ENCODE results near the gene NTSR2.

Gene NTSR2

GRCh38 chr2:11652553-11652952, 17.4 kb downstream of the NTSR2 start:
- Histone ChIP-seq H3K18ac (ENCODE audit: low read depth in 1 of 2, low read length in 2 of 2) (no peak overlapping the region), H3K4me3 (ENCODE audit: insufficient read depth in 1 of 2, low read depth in 1 of 2, low read length in 2 of 2) (no peak overlapping the region), H3K27ac (ENCODE audit: low read length, poor library complexity, severe bottlenecking) (no peak overlapping the region), H2BK120ac (ENCODE audit: low read depth, low read length) (no peak overlapping the region), H3K4me1 (ENCODE audit: control insufficient read depth, insufficient read depth, low read depth, low read length) (no peaks in the 10 kb centered on the region), H2BK12ac (ENCODE audit: low read length in 2 of 2) (no peak overlapping the region), H3K4ac (ENCODE audit: low read depth in 1 of 2, low read length in 2 of 2) (no peak overlapping the region), H4K8ac (ENCODE audit: low read length) (no peak overlapping the region), H2BK15ac (ENCODE audit: low read depth, poor library complexity, severe bottlenecking) (no peak overlapping the region), H3K9me3 (ENCODE audit: control insufficient read depth, low read length) (no peaks in the 10 kb centered on the region), H2AK5ac (ENCODE audit: low read length, severe bottlenecking) (no peak overlapping the region), H3K14ac (ENCODE audit: low read length in 2 of 2) (no peak overlapping the region), H3K4me2 (ENCODE audit: low read length, poor library complexity, severe bottlenecking) (no peak overlapping the region), H3K9ac (ENCODE audit: low read length) (no peak overlapping the region), H4K91ac (ENCODE audit: low read length) (no peak overlapping the region), H3K27me3 (ENCODE audit: control insufficient read depth in 1 of 2, insufficient read depth in 1 of 2, low read length in 2 of 2) (peaks cover 47 to 60% of the 10 kb centered on the region in 2 experiments), H3K79me1 (replicated peaks; ENCODE audit: low read length, poor library complexity, severe bottlenecking) (no peaks in the 10 kb centered on the region), H3K23ac (ENCODE audit: low read length in 2 of 2) (no peak overlapping the region), H2AFZ (ENCODE audit: low read depth, low read length) (no peak overlapping the region), H2BK5ac (ENCODE audit: low read depth, low read length, poor library complexity, severe bottlenecking) (no peak overlapping the region), H3K36me3 (ENCODE audit: control insufficient read depth in 1 of 2, insufficient read depth in 2 of 2, low read depth in 1 of 2, low read length in 2 of 2) (no peaks in the 10 kb centered on the region)
- DNase-seq = no peak
- WGBS = 76% methylated on average over 2 of the region's 3 CpGs

- no peak overlapping the region for H3K4me2 ChIP-seq (ENCODE audit: low read length, poor library complexity, severe bottlenecking)
- H3K4me3 ChIP-seq (ENCODE audit: insufficient read depth in 1 of 2, low read depth in 1 of 2, low read length in 2 of 2) = no peak overlapping the region
- H2BK120ac ChIP-seq (ENCODE audit: low read depth, low read length) = no peak overlapping the region
- H3K9ac ChIP-seq (ENCODE audit: low read length) = no peak overlapping the region
- no peak overlapping the region for H4K91ac ChIP-seq (ENCODE audit: low read length)
- H3K4ac ChIP-seq (ENCODE audit: low read depth in 1 of 2, low read length in 2 of 2) = no peak overlapping the region
- H3K23ac ChIP-seq (ENCODE audit: low read length in 2 of 2) = no peak overlapping the region
- H2AK5ac ChIP-seq (ENCODE audit: low read length, severe bottlenecking) = no peak overlapping the region
- H2BK12ac ChIP-seq (ENCODE audit: low read length in 2 of 2) = no peak overlapping the region
- no peak for DNase-seq
- H4K8ac ChIP-seq (ENCODE audit: low read length) = no peak overlapping the region
- peaks cover 47 to 58% of the 10 kb centered on the region in 2 experiments for H3K27me3 ChIP-seq (ENCODE audit: control insufficient read depth in 1 of 2, insufficient read depth in 1 of 2, low read length in 2 of 2)
- no peaks in the 10 kb centered on the region for H3K9me3 ChIP-seq (ENCODE audit: control insufficient read depth, low read length)
- H3K36me3 ChIP-seq (ENCODE audit: control insufficient read depth in 1 of 2, insufficient read depth in 2 of 2, low read depth in 1 of 2, low read length in 2 of 2) = no peaks in the 10 kb centered on the region
- no peak overlapping the region for H2BK5ac ChIP-seq (ENCODE audit: low read depth, low read length, poor library complexity, severe bottlenecking)
- no peak overlapping the region for H3K14ac ChIP-seq (ENCODE audit: low read length in 2 of 2)
- WGBS = 91% methylated on average over 3 of the region's 5 CpGs
- no peaks in the 10 kb centered on the region for H3K79me1 ChIP-seq (replicated peaks; ENCODE audit: low read length, poor library complexity, severe bottlenecking)
- H2BK15ac ChIP-seq (ENCODE audit: low read depth, poor library complexity, severe bottlenecking) = no peak overlapping the region
- no peak overlapping the region for H2AFZ ChIP-seq (ENCODE audit: low read depth, low read length)
- H3K18ac ChIP-seq (ENCODE audit: low read depth in 1 of 2, low read length in 2 of 2) = no peak overlapping the region
- no peak overlapping the region for H3K27ac ChIP-seq (ENCODE audit: low read length, poor library complexity, severe bottlenecking)
- H3K4me1 ChIP-seq (ENCODE audit: control insufficient read depth, insufficient read depth, low read depth, low read length) = no peaks in the 10 kb centered on the region
Measured at GRCh38 chr2:11651856-11652548, 18.0 kb downstream of the NTSR2 start.

GRCh38 chr2:11649093-11649492, 20.9 kb downstream of the NTSR2 start:
- Histone ChIP-seq H3K9me3 (ENCODE audit: control insufficient read depth, low read length) (no peaks in the 10 kb centered on the region), H3K4me1 (ENCODE audit: control insufficient read depth, insufficient read depth, low read depth, low read length) (no peaks in the 10 kb centered on the region), H3K4me2 (ENCODE audit: low read length, poor library complexity, severe bottlenecking) (no peak overlapping the region), H3K79me1 (replicated peaks; ENCODE audit: low read length, poor library complexity, severe bottlenecking) (no peaks in the 10 kb centered on the region), H2BK5ac (ENCODE audit: low read depth, low read length, poor library complexity, severe bottlenecking) (no peak overlapping the region), H3K36me3 (ENCODE audit: control insufficient read depth in 1 of 2, insufficient read depth in 2 of 2, low read depth in 1 of 2, low read length in 2 of 2) (no peaks in the 10 kb centered on the region), H2BK120ac (ENCODE audit: low read depth, low read length) (no peak overlapping the region), H3K4me3 (ENCODE audit: insufficient read depth in 1 of 2, low read depth in 1 of 2, low read length in 2 of 2) (no peak overlapping the region), H4K91ac (ENCODE audit: low read length) (no peak overlapping the region), H3K14ac (ENCODE audit: low read length in 2 of 2) (no peak overlapping the region), H4K8ac (ENCODE audit: low read length) (no peak overlapping the region), H3K27ac (ENCODE audit: low read length, poor library complexity, severe bottlenecking) (no peak overlapping the region), H2AFZ (ENCODE audit: low read depth, low read length) (no peak overlapping the region), H3K23ac (ENCODE audit: low read length in 2 of 2) (no peak overlapping the region), H2BK15ac (ENCODE audit: low read depth, poor library complexity, severe bottlenecking) (no peak overlapping the region), H3K18ac (ENCODE audit: low read depth in 1 of 2, low read length in 2 of 2) (no peak overlapping the region), H3K27me3 (ENCODE audit: control insufficient read depth in 1 of 2, insufficient read depth in 1 of 2, low read length in 2 of 2) (peaks cover 50 to 57% of the 10 kb centered on the region in 2 experiments), H2AK5ac (ENCODE audit: low read length, severe bottlenecking) (no peak overlapping the region), H3K9ac (ENCODE audit: low read length) (no peak overlapping the region), H3K4ac (ENCODE audit: low read depth in 1 of 2, low read length in 2 of 2) (no peak overlapping the region), H2BK12ac (ENCODE audit: low read length in 2 of 2) (no peak overlapping the region)
- WGBS = 79% methylated on average over 2 of the region's 2 CpGs
- no peak for DNase-seq

- H3K23ac ChIP-seq (ENCODE audit: low read length in 2 of 2) = no peak overlapping the region
Measured at GRCh38 chr2:11647834-11648600, 22.0 kb downstream of the NTSR2 start.

More at GRCh38 chr2:11647834-11648600, 22.0 kb downstream of the NTSR2 start:
- H3K18ac ChIP-seq (ENCODE audit: low read depth in 1 of 2, low read length in 2 of 2) = no peak overlapping the region
- H4K91ac ChIP-seq (ENCODE audit: low read length) = no peak overlapping the region
- no peaks in the 10 kb centered on the region for H3K36me3 ChIP-seq (ENCODE audit: control insufficient read depth in 1 of 2, insufficient read depth in 2 of 2, low read depth in 1 of 2, low read length in 2 of 2)
- no peak overlapping the region for H2BK15ac ChIP-seq (ENCODE audit: low read depth, poor library complexity, severe bottlenecking)
- no peak overlapping the region for H2AFZ ChIP-seq (ENCODE audit: low read depth, low read length)
- no peak overlapping the region for H2BK120ac ChIP-seq (ENCODE audit: low read depth, low read length)
- H3K79me1 ChIP-seq (replicated peaks; ENCODE audit: low read length, poor library complexity, severe bottlenecking) = no peaks in the 10 kb centered on the region
- no peak overlapping the region for H3K9ac ChIP-seq (ENCODE audit: low read length)
- no peak overlapping the region for H3K27ac ChIP-seq (ENCODE audit: low read length, poor library complexity, severe bottlenecking)
- no peak overlapping the region for H2BK12ac ChIP-seq (ENCODE audit: low read length in 2 of 2)
- no peak overlapping the region for H3K4me2 ChIP-seq (ENCODE audit: low read length, poor library complexity, severe bottlenecking)
- no peak overlapping the region for H3K4ac ChIP-seq (ENCODE audit: low read depth in 1 of 2, low read length in 2 of 2)
- no peak overlapping the region for H2AK5ac ChIP-seq (ENCODE audit: low read length, severe bottlenecking)
- no peak overlapping the region for H3K4me3 ChIP-seq (ENCODE audit: insufficient read depth in 1 of 2, low read depth in 1 of 2, low read length in 2 of 2)
- peaks cover 48 to 59% of the 10 kb centered on the region in 2 experiments for H3K27me3 ChIP-seq (ENCODE audit: control insufficient read depth in 1 of 2, insufficient read depth in 1 of 2, low read length in 2 of 2)
- H3K9me3 ChIP-seq (ENCODE audit: control insufficient read depth, low read length) = no peaks in the 10 kb centered on the region
- H2BK5ac ChIP-seq (ENCODE audit: low read depth, low read length, poor library complexity, severe bottlenecking) = no peak overlapping the region
- 32% methylated on average over 4 of the region's 7 CpGs for WGBS
- H4K8ac ChIP-seq (ENCODE audit: low read length) = no peak overlapping the region
- peak; percentile 18 for DNase-seq
- no peaks in the 10 kb centered on the region for H3K4me1 ChIP-seq (ENCODE audit: control insufficient read depth, insufficient read depth, low read depth, low read length)
- no peak overlapping the region for H3K14ac ChIP-seq (ENCODE audit: low read length in 2 of 2)

Measured in mesenchymal stem cell (in vitro differentiated cells and primary cell).